Uterus (tissue), 4 donors: Measurements from ENCODE around the gene FAM3D. TPM values are rescaled to one million over a fixed set of nuclear protein-coding genes. Genes with fewer than 3 reads are reported as not detected.

Experiments used
- DNase-seq, 2 donors: peaks; one replicate each; pipeline ENCODE4 v3.0.0-alpha.2; 2019 to 2020
- H3K27ac ChIP-seq, 2 donors: fragments of 200-600 bp; sonication (generic); 1 replicate in 1 of 2; 2 replicates in 1 of 2; pipeline ENCODE4 v1.5.1; 2016 to 2018
- H3K27me3 ChIP-seq, 2 donors: fragments of 200-600 bp; sonication (generic); one replicate each; pipeline ENCODE4 v1.5.1; 2018 to 2019; ENCODE audit warnings: control low read depth in 1 of 2
- H3K36me3 ChIP-seq, 2 donors: fragments of 200-600 bp; sonication (generic); one replicate each; pipeline ENCODE4 v1.5.1; 2019; ENCODE audit warnings: control low read depth in 1 of 2
- H3K4me1 ChIP-seq, 2 donors: fragments of 200-600 bp; sonication (generic); one replicate each; pipeline ENCODE4 v1.5.1; 2018 to 2019; ENCODE audit warnings: control low read depth in 1 of 2
- H3K4me3 ChIP-seq, 2 donors: fragments of 200-600 bp; sonication (generic); 1 replicate in 1 of 2; 2 replicates in 1 of 2; pipeline ENCODE4 v1.5.1; 2018 to 2019; ENCODE audit warnings: mild to moderate bottlenecking in 1 of 2
- H3K9me3 ChIP-seq, 2 donors: fragments of 200-600 bp; sonication (generic); one replicate each; pipeline ENCODE4 v1.5.1; 2019; ENCODE audit warnings: control low read depth in 1 of 2
- CTCF ChIP-seq, 4 experiments: fragments of 200-600 bp in 2 of 4; fragments of 450-650 bp in 2 of 4; sonication (generic) in 2 of 4; IDR thresholded peaks; one replicate each; pipeline ENCODE4 v1.5.1; 2016 to 2019; ENCODE audit warnings: antibody characterized with exemption in 4 of 4, mild to moderate bottlenecking in 2 of 4, moderate library complexity in 1 of 4
- POLR2A ChIP-seq, 2 donors: fragments of 450-650 bp; IDR thresholded peaks; one replicate each; pipeline ENCODE4 v1.6.1; 2016; ENCODE audit warnings: antibody characterized with exemption in 2 of 2, mild to moderate bottlenecking in 1 of 2, moderate library complexity in 1 of 2
- intact Hi-C: fragments of 100-400 bp; cut with DNase I; formaldehyde crosslinking; loops from one replicate; pipeline ENCODE4 v1.15.1; 2023; ENCODE audit warnings: low total_unique reads
- total RNA-seq, 4 donors: library from RNA; depleted of rRNA in 3 of 4; stranded (reverse); fragments of >200 nt in 3 of 4; gene quantifications; one replicate each; pipeline versions ENCODE4 v1.1.0 to v1.2.4, GENCODE V29; 2014 to 2023
- donor health status: DM: yes; HTN: yes; CAD: no.

Gene FAM3D
- total RNA-seq, 4 donors from 2014 or later = 0.83 TPM; not detected in 3

DNA sequence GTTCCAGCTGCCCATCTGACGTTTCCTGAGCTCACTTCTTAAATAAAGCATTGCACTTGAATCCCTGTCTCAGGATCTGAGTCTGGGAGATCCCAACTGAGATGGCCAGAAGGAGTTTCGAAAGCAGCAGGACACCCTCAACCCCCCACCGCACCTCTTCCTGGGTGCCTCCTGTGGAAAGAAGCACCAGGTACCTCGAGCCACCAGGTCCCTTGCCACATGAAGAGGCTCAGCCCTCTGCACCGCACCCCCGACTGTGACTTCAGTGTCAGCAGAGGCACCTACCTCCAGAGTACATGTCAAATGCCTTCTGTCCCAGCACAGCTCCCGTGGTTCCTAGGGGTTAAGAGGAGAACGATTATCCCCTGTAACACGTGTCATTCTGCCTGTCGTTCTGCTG is 26.7 kb downstream of the FAM3D start:
- Histone ChIP-seq H3K36me3 (no peaks in the 10 kb centered on the region), H3K9me3 (no peaks in the 10 kb centered on the region), H3K27me3 (no peaks in the 10 kb centered on the region), H3K27ac (no peak overlapping the region), H3K4me1 (no peaks in the 10 kb centered on the region), H3K4me3 (no peak overlapping the region)
- DNase-seq = no peak
- TF ChIP-seq CTCF (IDR thresholded peaks at IDR 0.05) = no peak
- TF ChIP-seq POLR2A (IDR thresholded peaks at IDR 0.05) = no peak
- intact Hi-C loops = loop anchor here (10.0 kb wide), 2 partner anchors 75 to 315 kb away; no protein-coding TSS in a partner anchor

GRCh38 chr3:58639001-58639400 is 27.6 kb downstream of the FAM3D start:
- H3K27me3 ChIP-seq = no peaks in the 10 kb centered on the region
- no peaks in the 10 kb centered on the region for H3K36me3 ChIP-seq
- H3K9me3 ChIP-seq = no peaks in the 10 kb centered on the region
- no peak overlapping the region for H3K27ac ChIP-seq
- no peak overlapping the region for H3K4me3 ChIP-seq
- TF ChIP-seq POLR2A (IDR thresholded peaks at IDR 0.05) (no peak), CTCF (IDR thresholded peaks at IDR 0.05) (no peak)
- DNase-seq = no peak
- no peaks in the 10 kb centered on the region for H3K4me1 ChIP-seq
- intact Hi-C loops = loop anchor here (10.0 kb wide), 2 partner anchors 74 to 314 kb away; no protein-coding TSS in a partner anchor

GRCh38 chr3:58638591-58638990 is 28.0 kb downstream of the FAM3D start:
- H3K9me3 ChIP-seq = no peaks in the 10 kb centered on the region
- no peak overlapping the region for H3K4me3 ChIP-seq
- intact Hi-C loops = loop anchor here (10.0 kb wide), 2 partner anchors 74 to 314 kb away; no protein-coding TSS in a partner anchor
- no peaks in the 10 kb centered on the region for H3K27me3 ChIP-seq
- DNase-seq = no peak
- H3K27ac ChIP-seq = no peak overlapping the region
- no peak for TF ChIP-seq CTCF (IDR thresholded peaks at IDR 0.05)
- TF ChIP-seq POLR2A (IDR thresholded peaks at IDR 0.05) = no peak
- no peaks in the 10 kb centered on the region for H3K4me1 ChIP-seq
- H3K36me3 ChIP-seq = no peaks in the 10 kb centered on the region

DNA sequence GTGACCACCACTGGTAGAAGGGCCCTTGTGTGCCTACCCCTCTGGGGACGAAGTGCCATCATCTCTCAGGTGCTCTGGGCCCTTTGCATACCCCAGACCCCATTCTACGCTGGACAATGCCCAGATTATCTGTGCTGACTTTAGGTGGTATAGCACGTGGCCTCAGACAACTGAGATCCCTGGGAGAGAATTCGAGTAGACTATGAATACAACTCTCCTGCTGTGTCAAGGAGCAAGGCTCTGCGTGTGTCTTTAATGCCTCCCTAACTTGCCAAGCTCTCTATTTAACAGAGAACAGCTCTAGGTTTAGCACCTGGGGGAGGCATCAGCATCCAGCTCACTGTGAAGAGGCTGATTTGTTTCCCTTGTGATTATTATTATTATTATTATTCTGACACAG is 29.1 kb downstream of the FAM3D start:
- intact Hi-C loops = loop anchor here (10.0 kb wide), 2 partner anchors 73 to 313 kb away; no protein-coding TSS in a partner anchor
- no peaks in the 10 kb centered on the region for H3K4me1 ChIP-seq
- TF ChIP-seq CTCF (IDR thresholded peaks at IDR 0.05) = no peak
- no peak for TF ChIP-seq POLR2A (IDR thresholded peaks at IDR 0.05)
- no peaks in the 10 kb centered on the region for H3K9me3 ChIP-seq
- no peak for DNase-seq
- H3K27me3 ChIP-seq = no peaks in the 10 kb centered on the region
- no peaks in the 10 kb centered on the region for H3K36me3 ChIP-seq
- H3K27ac ChIP-seq = no peak overlapping the region
- H3K4me3 ChIP-seq = no peak overlapping the region

DNA sequence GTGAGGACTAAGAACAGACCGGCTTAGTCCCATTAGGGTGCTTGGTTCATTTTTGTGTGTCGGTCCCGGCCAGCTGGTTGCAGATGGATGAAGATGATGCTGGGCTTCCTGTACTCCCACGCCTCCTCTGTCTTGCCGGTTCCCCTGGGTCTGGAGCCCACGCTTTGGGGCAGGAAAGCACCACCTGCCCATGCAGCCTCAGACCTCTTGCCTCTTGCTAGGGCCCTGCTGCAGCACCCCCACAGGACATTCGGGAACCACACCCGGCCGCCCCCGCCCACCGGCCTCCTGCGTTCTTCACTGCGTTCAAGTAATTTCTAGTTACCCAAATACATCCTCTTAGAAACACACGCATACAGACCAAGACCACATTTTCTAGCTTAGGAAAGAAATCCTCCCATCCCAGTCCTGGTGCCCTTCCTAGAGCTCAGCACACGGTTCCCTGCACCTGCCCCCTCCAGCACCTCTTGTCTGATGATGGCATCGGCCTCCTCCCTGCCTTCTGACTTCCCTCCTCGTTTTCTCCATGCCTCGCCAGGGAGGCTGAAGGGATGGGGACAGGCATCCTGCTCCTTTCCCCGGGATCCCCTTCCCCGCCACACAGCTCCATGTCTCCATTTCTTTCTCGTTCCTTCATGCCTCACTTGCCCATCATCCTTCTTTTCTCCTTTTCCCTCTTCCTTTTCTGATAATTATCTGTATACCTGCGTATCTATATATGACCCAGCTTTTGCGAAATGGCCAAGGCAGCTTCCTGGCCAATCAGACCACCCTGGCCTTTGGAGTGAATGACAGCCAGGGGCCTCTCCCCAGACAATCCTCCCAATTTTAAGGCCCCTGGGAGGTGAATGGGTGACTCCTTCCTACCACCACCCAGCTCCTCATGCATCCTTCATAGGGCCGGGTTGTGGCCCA is 30.9 kb downstream of the FAM3D start:
- Histone ChIP-seq H3K27ac (no peak overlapping the region), H3K36me3 (no peaks in the 10 kb centered on the region), H3K4me1 (no peaks in the 10 kb centered on the region), H3K4me3 (no peak overlapping the region), H3K9me3 (no peaks in the 10 kb centered on the region), H3K27me3 (no peaks in the 10 kb centered on the region)
- intact Hi-C loops = loop anchor here (10.0 kb wide), 2 partner anchors 71 to 311 kb away; no protein-coding TSS in a partner anchor
- DNase-seq = no peak
- TF ChIP-seq CTCF (IDR thresholded peaks at IDR 0.05) = no peak
- no peak for TF ChIP-seq POLR2A (IDR thresholded peaks at IDR 0.05)
